ENCODE measurements around the gene FTMT. TPM values are rescaled to one million over a fixed set of nuclear protein-coding genes. Genes with fewer than 3 reads are reported as not detected.

The FTMT gene
- total RNA-seq, 1 donor from 2014 or later: not detected

GRCh38 chr5:121890297-121890858 lies 38.7 kb downstream of the FTMT start:
- intact Hi-C loops (cut with DNase I): no loop called here
- no peaks in the 10 kb centered on the region for H3K27me3 ChIP-seq
- no peak for ATAC-seq

GRCh38 chr5:121897341-121897740 lies 45.7 kb downstream of the FTMT start:
- Histone ChIP-seq H3K4me3 (no peak overlapping the region), H3K27ac (no peak overlapping the region), H3K4me1 (no peaks in the 10 kb centered on the region), H3K27me3 (no peaks in the 10 kb centered on the region), H3K36me3 (no peaks in the 10 kb centered on the region), H3K9me3 (no peaks in the 10 kb centered on the region)
- TF ChIP-seq CTCF (IDR thresholded peaks at IDR 0.05): no peak
- ATAC-seq: no peak
- intact Hi-C loops (cut with DNase I): no loop called here
- no peak for DNase-seq

More at GRCh38 chr5:121890297-121890858, 38.7 kb downstream of the FTMT start:
- Histone ChIP-seq H3K4me1 (no peaks in the 10 kb centered on the region), H3K4me3 (no peak overlapping the region), H3K36me3 (no peaks in the 10 kb centered on the region), H3K27ac (no peak overlapping the region), H3K9me3 (no peaks in the 10 kb centered on the region)
- no peak for DNase-seq
- no peak for TF ChIP-seq CTCF (IDR thresholded peaks at IDR 0.05)

- Histone ChIP-seq H3K9me3 (no peaks in the 10 kb centered on the region), H3K27me3 (no peaks in the 10 kb centered on the region), H3K27ac (no peak overlapping the region), H3K36me3 (no peaks in the 10 kb centered on the region), H3K4me3 (no peak overlapping the region), H3K4me1 (no peaks in the 10 kb centered on the region)
- TF ChIP-seq CTCF (IDR thresholded peaks at IDR 0.05): no peak
- DNase-seq: no peak
- intact Hi-C loops (cut with DNase I): no loop called here
- no peak for ATAC-seq
Measured at GRCh38 chr5:121899346-121899745, 47.7 kb downstream of the FTMT start.

Other genes with a start within 250 kb of the FTMT start
- gene SRFBP1, start 110.1 kb downstream of the FTMT start, total RNA-seq: 14.8 TPM
- 26.8 TPM for gene LOX, start 226.4 kb downstream of the FTMT start, total RNA-seq

Data from upper lobe of right lung (tissue), 1 donor.